DMS53 treated with DMSO at 0.1 percent for 48 hours (cell line): ENCODE data around the gene RBMXL2.
A peak's percentile ranks its signal among the peaks of the same experiment; 100 is the strongest.

Source experiments
- DNase-seq: peaks from one replicate; lab custom pipeline; 2025; ENCODE audit not compliant: unreplicated experiment; lab: John Stamatoyannopoulos, UW

Gene RBMXL2

DNA sequence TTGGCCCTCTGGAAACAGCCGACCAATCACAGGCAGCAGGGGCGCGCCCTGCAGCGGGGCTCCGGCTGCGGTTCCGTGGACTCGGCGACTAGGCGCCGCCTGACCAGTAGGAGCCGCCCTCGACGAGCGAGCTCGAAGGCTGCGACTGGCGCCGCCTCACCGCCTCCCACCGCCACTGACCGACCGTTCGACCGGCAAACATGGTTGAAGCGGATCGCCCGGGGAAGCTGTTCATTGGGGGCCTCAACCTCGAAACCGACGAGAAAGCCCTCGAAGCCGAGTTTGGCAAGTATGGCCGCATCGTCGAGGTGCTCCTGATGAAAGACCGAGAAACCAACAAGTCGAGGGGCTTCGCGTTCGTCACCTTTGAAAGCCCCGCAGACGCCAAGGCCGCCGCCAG, at the start of gene RBMXL2:
RBMXL2 (plus strand) TSS at position 78 of the 400 bp plus-strand sequence; CDS start at position 201, 123 bp downstream.
- no peak for DNase-seq

- no peak for DNase-seq
These were observed 42.2 kb upstream of the RBMXL2 start for GRCh38 chr11:7046474-7047175.

- no peak for DNase-seq
These were observed 38.6 kb upstream of the RBMXL2 start for GRCh38 chr11:7050191-7050590.

DNA sequence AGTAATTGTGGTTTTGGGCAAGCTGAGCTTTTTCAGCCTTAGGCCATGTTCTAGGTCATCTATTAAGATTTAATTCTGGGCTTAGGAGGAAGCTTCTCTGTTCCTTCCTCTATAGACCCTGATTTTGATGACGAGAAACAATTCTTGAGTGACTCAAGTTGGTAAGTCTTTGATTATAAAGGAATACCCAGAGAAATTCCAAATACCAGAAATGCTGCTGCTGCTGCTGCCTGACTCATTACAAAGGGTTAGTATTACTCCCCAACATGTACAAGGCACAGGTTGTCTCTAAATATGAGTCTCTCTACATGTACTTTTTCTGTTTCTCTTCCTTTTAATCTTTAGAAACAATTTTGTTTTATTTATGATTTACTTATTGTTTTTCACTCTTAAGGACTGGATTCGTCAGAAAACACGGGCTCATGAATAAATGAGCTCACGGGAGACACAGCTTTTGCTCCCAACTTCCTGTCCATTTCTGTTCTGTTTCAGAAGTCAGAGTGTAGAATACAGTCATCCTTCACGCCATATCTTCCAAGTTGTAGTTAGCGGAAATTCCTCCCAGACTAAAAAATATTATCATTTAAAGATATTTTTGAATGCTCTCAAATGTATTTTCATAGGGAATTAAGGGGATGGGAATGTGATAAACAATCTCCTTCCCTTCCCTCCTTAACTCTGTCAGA, 31.8 kb upstream of the RBMXL2 start:
- DNase-seq: no peak

DNA sequence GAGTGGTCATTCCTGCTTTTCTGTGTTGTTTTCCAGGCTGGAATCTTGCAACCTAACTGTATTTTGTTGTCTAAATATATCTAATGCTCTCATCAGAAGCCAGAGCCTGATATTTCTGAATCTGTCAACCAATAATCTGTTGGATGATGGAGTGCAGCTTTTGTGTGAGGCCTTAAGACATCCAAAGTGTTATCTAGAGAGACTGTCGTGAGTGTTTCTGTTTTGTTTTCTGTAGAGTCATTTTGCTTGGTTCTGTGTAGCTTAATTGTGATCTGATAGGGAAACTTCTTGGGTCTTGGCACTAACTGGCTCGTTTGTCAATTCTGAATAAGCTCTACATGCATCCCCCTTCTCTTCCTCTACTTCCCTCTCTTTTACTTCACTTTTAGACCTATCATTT, 31.2 kb upstream of the RBMXL2 start:
- no peak for DNase-seq

GRCh38 chr11:7060868-7061267, 27.9 kb upstream of the RBMXL2 start:
- no peak for DNase-seq

DNA sequence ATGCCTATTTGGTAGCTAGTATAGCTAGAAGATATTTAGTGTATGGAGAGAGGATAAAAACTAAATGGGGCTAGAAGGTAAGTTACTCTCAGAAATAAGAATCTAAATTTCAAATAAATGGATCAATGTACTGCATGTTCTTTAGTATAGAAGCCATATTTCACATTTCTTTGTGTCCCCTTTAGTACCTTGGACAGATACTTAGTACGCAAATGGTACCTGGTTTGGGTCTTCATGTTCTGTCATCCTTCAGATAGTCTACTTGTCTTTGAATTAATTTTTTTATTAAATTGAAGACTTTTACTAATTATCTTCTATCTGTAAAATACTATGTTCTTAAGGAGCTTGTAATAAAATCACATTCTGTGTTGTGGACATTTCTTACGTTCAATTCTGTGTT, 26.3 kb upstream of the RBMXL2 start:
- DNase-seq: no peak

GRCh38 chr11:7072401-7073028, 16.3 kb upstream of the RBMXL2 start:
- peak; percentile 52 for DNase-seq

- DNase-seq: no peak
These were observed 11.7 kb upstream of the RBMXL2 start for GRCh38 chr11:7077101-7077500.

DNA sequence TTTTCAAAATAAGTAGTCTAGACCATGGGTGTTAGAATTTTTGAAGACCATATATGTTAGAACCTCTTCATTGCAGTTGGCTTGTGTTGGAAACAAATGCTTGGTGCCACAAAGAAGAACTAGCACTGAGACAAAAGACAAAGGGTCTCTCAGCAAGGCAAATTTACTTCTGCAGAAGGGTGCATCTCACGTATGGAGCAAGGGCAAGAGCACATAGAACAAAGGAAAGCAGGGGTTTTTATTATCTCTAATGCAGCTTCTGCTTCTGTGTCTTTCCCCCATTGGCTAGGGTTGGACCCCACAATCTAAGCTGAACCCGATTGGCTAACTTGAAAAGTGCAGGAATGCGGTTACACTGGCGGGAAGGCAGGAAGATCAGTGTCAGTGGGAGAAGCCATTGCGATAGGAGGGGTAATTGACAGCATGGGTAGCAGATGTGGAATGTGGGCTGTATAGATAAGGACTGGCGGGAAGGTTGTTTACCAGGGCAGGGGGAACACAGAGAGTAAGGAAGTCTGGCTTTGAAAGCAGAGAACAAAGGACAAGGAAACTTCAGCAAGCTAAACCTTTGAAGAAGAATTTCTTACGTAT, 9.2 kb upstream of the RBMXL2 start:
- DNase-seq: no peak

DNA sequence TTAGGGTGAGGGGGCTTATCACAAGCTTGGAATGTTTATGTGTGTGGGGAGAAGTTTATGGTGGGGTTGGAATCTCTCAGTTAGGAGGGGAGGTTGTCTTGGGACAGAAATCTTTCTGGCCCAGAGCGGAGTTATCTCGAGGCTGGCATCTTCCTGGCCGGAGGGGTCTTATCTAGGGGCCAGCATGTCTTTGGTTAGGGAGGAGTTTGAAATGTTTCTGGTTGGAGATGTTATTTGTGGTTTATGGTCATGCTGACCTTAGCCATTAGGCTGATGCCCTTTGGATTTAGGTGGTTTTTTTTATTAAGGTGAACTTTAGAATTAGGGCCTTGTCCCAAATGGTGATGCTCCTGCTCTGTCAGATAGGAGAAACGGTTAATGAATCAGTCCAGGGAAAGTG, 7.9 kb upstream of the RBMXL2 start:
- no peak for DNase-seq

DNA sequence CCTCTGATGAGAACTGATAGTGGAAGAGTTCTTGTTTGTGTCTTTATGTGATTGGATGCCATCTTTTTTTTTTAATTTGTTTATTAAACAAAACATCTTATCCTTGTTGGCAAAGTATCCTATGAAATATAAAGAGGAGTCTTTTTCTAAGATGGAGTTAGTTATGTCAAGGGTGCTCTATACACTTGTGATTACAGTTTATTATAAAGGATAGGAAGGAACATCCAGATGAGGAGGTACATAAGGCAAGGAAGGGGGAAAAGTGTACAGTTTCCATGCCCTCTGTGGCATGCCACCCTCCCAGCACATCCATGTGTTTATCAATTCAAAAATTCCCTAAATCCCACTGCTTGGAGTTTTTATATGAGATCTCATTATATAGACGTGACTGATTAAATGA, 7.4 kb upstream of the RBMXL2 start:
- DNase-seq: no peak

- DNase-seq: no peak
These were observed 792 bp downstream of the RBMXL2 start for GRCh38 chr11:7089328-7090251.

DNA sequence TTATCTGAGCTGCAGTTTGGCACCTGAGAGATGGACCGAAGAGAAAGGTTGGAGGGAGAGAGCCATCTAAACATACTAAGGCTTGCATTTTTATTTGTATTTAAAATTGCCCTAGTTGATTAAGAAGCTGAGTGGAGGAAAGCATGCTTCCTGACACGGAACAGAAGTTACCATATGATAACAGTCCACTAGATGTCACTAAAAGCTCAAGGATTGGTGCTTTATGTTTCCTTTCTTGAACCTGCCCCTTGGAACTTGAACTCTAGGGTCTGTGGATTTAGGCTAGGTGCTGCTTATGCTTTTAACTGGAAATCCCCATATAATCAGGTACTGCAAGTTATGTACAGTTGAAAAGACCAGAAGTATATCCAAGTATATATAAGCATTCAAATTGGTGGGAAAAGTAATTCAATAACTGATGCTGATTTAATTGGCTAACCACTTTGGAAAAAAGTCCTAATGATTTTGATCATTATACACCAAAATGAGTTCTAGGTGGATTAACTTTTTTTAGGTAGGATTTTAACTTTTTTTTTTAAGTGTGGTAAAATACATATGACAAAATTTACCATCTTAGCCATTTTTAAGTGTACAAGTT, 9.5 kb downstream of the RBMXL2 start:
- peak; percentile 73 for DNase-seq

GRCh38 chr11:7115780-7116179, 27.0 kb downstream of the RBMXL2 start:
- no peak for DNase-seq

DNA sequence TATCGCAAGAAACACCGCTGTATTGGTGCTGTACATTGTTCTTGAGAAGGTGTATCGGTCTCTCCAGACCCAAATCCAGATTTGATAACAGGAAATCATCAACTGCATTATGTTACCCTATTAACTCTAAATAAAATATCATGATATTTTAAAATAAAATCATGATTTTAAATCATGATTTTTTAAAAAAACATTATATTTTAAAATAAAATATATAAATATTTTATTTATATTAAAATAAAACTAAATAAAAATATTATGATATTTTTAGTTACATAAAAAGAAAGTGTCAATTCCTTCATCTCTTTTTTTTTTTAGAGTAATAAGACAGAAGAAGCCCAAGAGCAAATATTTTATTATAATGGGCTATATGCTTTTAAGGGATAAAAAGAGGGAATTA, 27.6 kb downstream of the RBMXL2 start:
- no peak for DNase-seq

DNA sequence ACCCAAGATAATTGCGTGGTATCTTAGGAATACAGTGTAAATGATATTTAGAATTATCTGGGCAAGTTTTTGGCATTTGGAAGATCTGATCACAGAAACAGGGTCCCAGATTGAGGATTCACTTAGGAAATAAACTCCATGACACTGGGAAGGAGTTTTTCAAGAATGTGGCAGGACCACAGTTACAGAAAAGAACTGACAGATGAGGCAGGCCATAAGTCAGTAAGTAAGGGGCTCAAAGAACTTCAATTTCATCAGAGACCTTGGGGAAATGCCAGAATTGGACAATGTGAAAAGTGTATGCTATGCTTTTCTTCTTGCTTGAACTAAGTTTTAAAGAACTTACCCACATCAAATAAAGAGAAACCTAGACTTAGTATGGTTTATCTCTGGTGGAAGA, 49.3 kb downstream of the RBMXL2 start:
- DNase-seq: no peak
